HepG2 (cell line): ENCODE measurements around the gene PFKL. TPM values are rescaled to one million over a fixed set of nuclear protein-coding genes. Genes with fewer than 3 reads are reported as not detected.
A peak's percentile ranks its signal among the peaks of the same experiment; 100 is the strongest.

Source experiments
- ATAC-seq: fragments of 200-7000 bp; cut with Tn5 transposase; 3 replicates; pipeline ENCODE4 v1.9.1; 2020; ENCODE audit warnings: mild to moderate bottlenecking, moderate library complexity
- BruUV-seq: library from RNA; stranded (reverse); fragments of 400-500 nt; replicated peaks from 2 replicates; lab custom pipeline; 2021; lab: Mats Ljungman, UMichigan
- CTCF ChIA-PET: fragments of 300-600 bp; formaldehyde crosslinking; extraction: SDS; loops from one replicate; lab custom pipeline; 2021; ENCODE audit warnings: low total read pairs, inconsistent platforms, low intra/inter-chr PET ratio; lab: Yijun Ruan, JAX
- POLR2A ChIA-PET: fragments of 350-600 bp; sonication (Branson Sonifier 250); formaldehyde crosslinking; loops from one replicate; lab custom pipeline; 2020; ENCODE audit warnings: antibody characterized with exemption, inconsistent platforms; lab: Yijun Ruan, JAX
- DNase-seq: peaks from one replicate; pipeline ENCODE4 v3.0.0-alpha.2; 2015; ENCODE audit warnings: low spot score
- FAIRE-seq: peaks from 3 replicates; lab custom pipeline; 2011; peaks lifted over from hg19 to GRCh38; lab: Jason Lieb, UNC
- H2AFZ ChIP-seq: one replicate; pipeline ENCODE4 v1.6.1; 2011; ENCODE audit warnings: low read length, inconsistent platforms
- H3K27ac ChIP-seq: fragments of 300-600 bp; 3 replicates; pipeline ENCODE4 v1.8.0; 2011; ENCODE audit warnings: mixed run types, mild to moderate bottlenecking, mixed read lengths, low read length, inconsistent platforms; ENCODE audit not compliant: insufficient read depth; ENCODE audit errors: extremely low read length
- H3K27me3 ChIP-seq, 2 experiments: fragments of 200-600 bp in 1 of 2; 2 replicates in 1 of 2; 3 replicates in 1 of 2; pipeline versions ENCODE4 v1.6.0 to v1.8.0; 2011; ENCODE audit warnings: low read length in 2 of 2, mild to moderate bottlenecking in 2 of 2, moderate library complexity in 2 of 2, inconsistent platforms in 1 of 2; ENCODE audit not compliant: insufficient read depth in 2 of 2, control insufficient read depth in 1 of 2
- H3K36me3 ChIP-seq, 2 experiments: fragments of 200-600 bp in 1 of 2; replicated peaks in 1 of 2; 2 replicates in 1 of 2; 3 replicates in 1 of 2; pipeline versions ENCODE4 v1.5.1 to v1.8.0; 2011; ENCODE audit warnings: low read length in 2 of 2, inconsistent platforms in 1 of 2; ENCODE audit not compliant: insufficient read depth in 2 of 2, control insufficient read depth in 1 of 2
- H3K4me1 ChIP-seq: 2 replicates; pipeline ENCODE4 v1.5.1; 2012; ENCODE audit warnings: low read length, inconsistent platforms; ENCODE audit not compliant: insufficient read depth
- H3K4me2 ChIP-seq: 2 replicates; pipeline ENCODE4 v1.6.0; 2011; ENCODE audit warnings: low read depth, low read length, inconsistent platforms
- H3K4me3 ChIP-seq, 3 experiments: fragments of 200-600 bp in 1 of 3; sonication (generic), shearing (Covaris generic) in 1 of 3; replicated peaks in 1 of 3; 2 replicates each; pipeline ENCODE4 v1.5.1; 2011 to 2016; ENCODE audit warnings: low read length in 3 of 3, inconsistent platforms in 2 of 3, low read depth in 2 of 3, mild to moderate bottlenecking in 2 of 3, control low read depth in 1 of 3, mixed read lengths in 1 of 3; ENCODE audit not compliant: insufficient read depth in 1 of 3
- H3K79me2 ChIP-seq: one replicate; pipeline ENCODE4 v1.6.1; 2011; ENCODE audit warnings: low read length, inconsistent platforms; ENCODE audit not compliant: insufficient read depth
- H3K9ac ChIP-seq: 2 replicates; pipeline ENCODE4 v1.6.0; 2011; ENCODE audit warnings: mild to moderate bottlenecking, low read depth, low read length, inconsistent platforms; ENCODE audit not compliant: insufficient read depth
- H3K9me3 ChIP-seq: 2 replicates; pipeline ENCODE4 v1.5.1; 2012; ENCODE audit warnings: mild to moderate bottlenecking, low read length
- H4K20me1 ChIP-seq: 2 replicates; pipeline ENCODE4 v1.6.0; 2011; ENCODE audit warnings: inconsistent platforms, mild to moderate bottlenecking, low read length, moderate library complexity; ENCODE audit not compliant: insufficient read depth
- POLR2A ChIP-seq, 2 experiments: IDR thresholded peaks; 2 replicates each; pipeline ENCODE4 v1.6.1; 2011; ENCODE audit warnings: low read depth in 2 of 2, low read length in 2 of 2, mild to moderate bottlenecking in 1 of 2, moderate library complexity in 1 of 2; ENCODE audit not compliant: insufficient read depth in 1 of 2
- RBFOX2 ChIP-seq: fragments of 200-400 bp; formaldehyde crosslinking; IDR thresholded peaks from 2 replicates; pipeline ENCODE4 v1.6.1; 2017; ENCODE audit warnings: low read depth, mild to moderate bottlenecking, low read length
- ZFY ChIP-seq: sonication (generic); formaldehyde crosslinking; IDR thresholded peaks from 2 replicates; pipeline ENCODE4 v1.4.0; 2020; ENCODE audit warnings: missing genetic modification reagents
- ZNF232 ChIP-seq: sonication (generic); formaldehyde crosslinking; IDR thresholded peaks from 2 replicates; pipeline ENCODE4 v1.4.0; 2020; ENCODE audit warnings: missing genetic modification reagents, borderline replicate concordance
- WGBS: methylation state at CpG from one replicate; pipeline ENCODE4 v1.1.6; 2017; ENCODE audit warnings: low lambda C conversion rate; 5-methylcytosine and 5-hydroxymethylcytosine counted together
- in situ Hi-C: cut with HindIII; loops from 2 replicates; pipeline ENCODE4 v1.10.0; 2017; ENCODE audit warnings: low pct_unique_long_range_greater_than_20kb; ENCODE audit not compliant: extremely low pct_ligation_motif_present
- intact Hi-C: fragments of 100-400 bp; cut with micrococcal nuclease; formaldehyde crosslinking; loops from one replicate; pipeline ENCODE4 v1.10.0; 2022; ENCODE audit not compliant: unreplicated experiment
- polyA plus RNA-seq, 8 experiments: library from polyadenylated mRNA; depleted of rRNA in 3 of 8; stranded (reverse) in 7 of 8; unstranded in 1 of 8; fragments of >200 nt; fragmentation: Illumina TruSeq in 4 of 8; extraction: Trizol in 4 of 8; gene quantifications; 2 replicates each; pipeline versions ENCODE4 v1.2.1 to v1.2.3, GENCODE V29; 2011 to 2016; ENCODE audit warnings: low read depth in 4 of 8, missing spikeins in 1 of 8, mixed read lengths in 1 of 8; ENCODE audit not compliant: insufficient read depth in 1 of 8
- total RNA-seq, 5 experiments: library from RNA; depleted of rRNA; stranded (reverse); fragments of >200 nt; fragmentation: Illumina TruSeq; extraction: Trizol; gene quantifications; 2 replicates each; pipeline ENCODE4 v1.2.3, GENCODE V29; 2016; ENCODE audit warnings: low read depth in 1 of 5
- TF ChIP-seq, protein P1 (sequence below): IDR thresholded peaks from 2 replicates; pipeline ENCODE4 v1.6.1; 2016; ENCODE audit warnings: mild to moderate bottlenecking, missing biosample characterization, missing genetic modification reagents
- TF ChIP-seq, protein P2 (sequence below): sonication (generic); formaldehyde crosslinking; IDR thresholded peaks from 2 replicates; pipeline ENCODE4 v1.4.0; 2020; ENCODE audit warnings: mild to moderate bottlenecking, missing genetic modification reagents

The PFKL gene
- total and polyA plus RNA-seq, 2 of the 13 experiments (the other 11 are each of a cell fraction or from before 2014, with no cell fraction given), result 92.8 to 106 TPM

DNA sequence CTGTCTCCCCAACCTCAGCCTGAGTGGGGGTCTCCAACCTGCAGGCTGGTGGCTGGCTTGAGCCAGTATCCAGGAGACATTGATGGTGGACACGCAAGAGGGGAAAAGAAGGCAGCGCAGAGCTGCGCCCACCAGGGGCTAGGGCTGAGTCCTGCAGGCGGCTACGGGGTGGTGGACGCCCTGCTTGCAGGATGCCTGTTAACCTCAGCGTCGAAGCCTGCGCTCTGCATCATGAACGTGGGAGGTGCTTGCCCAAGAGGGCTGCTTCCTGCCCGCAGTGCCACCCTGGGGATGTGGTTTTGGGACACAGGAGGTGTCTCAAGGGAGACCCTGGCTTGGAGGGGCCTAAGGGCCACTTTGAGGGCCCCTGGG, 27.7 kb downstream of the PFKL start:
- H3K4me1 ChIP-seq, result no peaks in the 10 kb centered on the region
- H3K9me3 ChIP-seq, result no peaks in the 10 kb centered on the region
- no peaks in the 10 kb centered on the region for H3K27me3 ChIP-seq
- intact Hi-C loops, result no loop called here
- no peak for FAIRE-seq
- no peak overlapping the region for H3K4me3 ChIP-seq
- H3K4me2 ChIP-seq, result no peak overlapping the region
- no peak overlapping the region for H3K27ac ChIP-seq
- TF ChIP-seq ZFY (CRISPR knock-in tag), result peak; percentile 11; the same call in 1 of the 2 replicates
- TF ChIP-seq ZNF232 (CRISPR knock-in tag), result no peak
- TF ChIP-seq, protein P1, sequence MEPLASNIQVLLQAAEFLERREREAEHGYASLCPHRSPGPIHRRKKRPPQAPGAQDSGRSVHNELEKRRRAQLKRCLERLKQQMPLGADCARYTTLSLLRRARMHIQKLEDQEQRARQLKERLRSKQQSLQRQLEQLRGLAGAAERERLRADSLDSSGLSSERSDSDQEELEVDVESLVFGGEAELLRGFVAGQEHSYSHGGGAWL, result no peak
- TF ChIP-seq POLR2A (IDR thresholded peaks at IDR 0.05; ENCODE audit: insufficient read depth in 1 of 2, low read depth in 2 of 2, low read length in 2 of 2), result 0 out of 4 replicates have a peak, but pooled peaks of 1 of the 2 experiments have one; percentile 16
- TF ChIP-seq RBFOX2, result 0 out of 2 replicates have a peak, but pooled peaks have one; percentile 0
- TF ChIP-seq, protein P2, sequence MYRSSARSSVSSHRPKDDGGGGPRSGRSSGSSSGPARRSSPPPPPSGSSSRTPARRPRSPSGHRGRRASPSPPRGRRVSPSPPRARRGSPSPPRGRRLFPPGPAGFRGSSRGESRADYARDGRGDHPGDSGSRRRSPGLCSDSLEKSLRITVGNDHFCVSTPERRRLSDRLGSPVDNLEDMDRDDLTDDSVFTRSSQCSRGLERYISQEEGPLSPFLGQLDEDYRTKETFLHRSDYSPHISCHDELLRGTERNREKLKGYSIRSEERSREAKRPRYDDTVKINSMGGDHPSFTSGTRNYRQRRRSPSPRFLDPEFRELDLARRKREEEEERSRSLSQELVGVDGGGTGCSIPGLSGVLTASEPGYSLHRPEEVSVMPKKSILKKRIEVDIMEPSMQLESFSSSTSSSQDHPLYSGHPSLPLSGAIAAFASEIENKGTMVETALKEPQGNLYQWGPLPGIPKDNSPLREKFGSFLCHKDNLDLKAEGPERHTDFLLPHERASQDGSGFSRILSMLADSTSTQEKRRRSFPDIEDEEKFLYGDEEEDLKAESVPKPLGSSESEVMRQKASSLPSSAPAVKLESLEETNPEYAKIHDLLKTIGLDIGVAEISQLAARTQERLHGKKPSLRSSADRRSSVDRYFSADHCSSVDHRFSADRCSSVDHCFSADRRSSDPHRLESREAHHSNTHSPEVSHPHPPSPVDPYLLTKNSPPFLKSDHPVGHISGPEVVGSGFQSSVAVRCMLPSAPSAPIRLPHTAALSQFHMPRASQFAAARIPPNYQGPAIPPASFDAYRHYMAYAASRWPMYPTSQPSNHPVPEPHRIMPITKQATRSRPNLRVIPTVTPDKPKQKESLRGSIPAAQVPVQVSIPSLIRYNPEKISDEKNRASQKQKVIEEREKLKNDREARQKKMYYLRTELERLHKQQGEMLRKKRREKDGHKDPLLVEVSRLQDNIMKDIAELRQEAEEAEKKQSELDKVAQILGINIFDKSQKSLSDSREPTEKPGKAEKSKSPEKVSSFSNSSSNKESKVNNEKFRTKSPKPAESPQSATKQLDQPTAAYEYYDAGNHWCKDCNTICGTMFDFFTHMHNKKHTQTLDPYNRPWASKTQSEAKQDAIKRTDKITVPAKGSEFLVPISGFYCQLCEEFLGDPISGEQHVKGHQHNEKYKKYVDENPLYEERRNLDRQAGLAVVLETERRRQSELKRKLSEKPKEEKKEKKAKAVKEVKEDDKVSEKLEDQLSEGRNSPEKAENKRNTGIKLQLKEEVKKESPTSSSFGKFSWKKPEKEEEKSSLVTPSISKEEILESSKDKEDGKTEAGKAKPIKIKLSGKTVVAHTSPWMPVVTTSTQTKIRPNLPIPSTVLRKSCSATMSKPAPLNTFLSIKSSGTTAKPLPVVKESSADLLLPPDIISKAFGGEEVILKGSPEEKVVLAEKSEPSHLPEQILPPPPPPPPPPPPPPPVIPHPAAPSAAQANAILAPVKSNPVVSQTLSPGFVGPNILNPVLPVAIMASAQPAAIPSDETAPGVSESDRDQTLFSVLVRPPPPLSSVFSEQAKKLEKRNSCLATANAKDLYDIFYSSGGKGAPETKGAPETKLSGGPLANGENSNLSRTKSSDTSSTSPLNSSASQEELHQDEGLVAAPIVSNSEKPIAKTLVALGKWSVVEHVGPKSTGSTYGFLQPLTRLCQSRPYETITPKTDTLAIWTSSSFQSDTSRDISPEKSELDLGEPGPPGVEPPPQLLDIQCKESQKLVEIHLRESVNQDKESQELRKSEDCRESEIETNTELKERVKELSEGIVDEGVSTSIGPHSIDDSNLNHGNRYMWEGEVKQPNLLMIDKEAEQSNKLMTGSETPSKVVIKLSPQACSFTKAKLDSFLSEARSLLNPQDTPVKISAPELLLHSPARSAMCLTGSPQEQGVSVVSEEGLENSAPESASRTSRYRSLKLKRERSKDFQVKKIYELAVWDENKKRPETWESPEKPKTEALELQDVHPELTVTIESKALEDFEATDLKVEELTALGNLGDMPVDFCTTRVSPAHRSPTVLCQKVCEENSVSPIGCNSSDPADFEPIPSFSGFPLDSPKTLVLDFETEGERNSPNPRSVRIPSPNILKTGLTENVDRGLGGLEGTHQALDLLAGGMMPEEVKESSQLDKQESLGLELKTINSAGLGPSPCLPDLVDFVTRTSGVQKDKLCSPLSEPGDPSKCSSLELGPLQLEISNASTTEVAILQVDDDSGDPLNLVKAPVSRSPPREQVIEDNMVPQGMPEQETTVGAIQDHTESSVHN (CRISPR knock-in tag), result no peak
- TF ChIP-seq, all 625 proteins: peak for 3
- Histone ChIP-seq H3K79me2 (no peaks in the 10 kb centered on the region), H4K20me1 (no peaks in the 10 kb centered on the region), H3K36me3 (peaks cover 11 to 35% of the 10 kb centered on the region in 2 experiments; a peak in 4 of 5 replicates), H3K9ac (no peak overlapping the region), H2AFZ (no peak overlapping the region)
- DNase-seq, result no peak
- in situ Hi-C loops, result no loop called here
- no TSS peak for BruUV-seq
- POLR2A ChIA-PET, result interaction anchor here (0.8 kb wide), 1 partner anchor 27 kb away, joined by 3 read pairs; no protein-coding TSS in a partner anchor
- WGBS, result 100% methylated on average over 1 of the region's 11 CpGs
- ATAC-seq, result no peak
- CTCF ChIA-PET, result no interaction called here
